ENCODE measurements around the gene HOXA11.

HOXA11 gene

GRCh38 chr7:27185013-27185853 is at the start of gene HOXA11:
TSS of gene HOXA11 (minus strand) at chr7:27185232. CDS start at chr7:27185144, 88 bp downstream.
- DNase-seq (ENCODE audit: low read depth), result no peak

DNA sequence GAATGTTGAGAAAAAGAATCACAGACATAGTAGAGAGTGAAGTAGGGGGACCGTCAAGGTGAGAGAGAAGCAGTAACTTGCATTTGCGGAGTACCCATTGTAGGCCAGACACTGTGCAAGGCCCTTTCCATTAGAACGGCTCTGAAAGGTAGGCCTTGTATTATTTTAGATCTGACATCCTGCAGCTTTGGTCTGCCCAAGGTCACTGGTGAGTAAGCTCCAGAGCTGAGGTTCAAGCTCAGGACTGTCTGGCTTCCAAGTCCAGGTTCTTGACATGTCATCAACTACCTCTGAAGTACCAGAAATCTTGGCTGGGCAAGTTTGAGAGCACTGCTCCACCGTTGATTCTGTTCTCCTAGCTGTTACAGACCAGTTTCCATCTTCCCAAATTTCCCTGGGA is 44.4 kb upstream of the HOXA11 start:
- no peak for DNase-seq (ENCODE audit: low read depth)

- no peak for DNase-seq (ENCODE audit: low read depth)
These were observed 40.2 kb upstream of the HOXA11 start for GRCh38 chr7:27224983-27225934.

DNA sequence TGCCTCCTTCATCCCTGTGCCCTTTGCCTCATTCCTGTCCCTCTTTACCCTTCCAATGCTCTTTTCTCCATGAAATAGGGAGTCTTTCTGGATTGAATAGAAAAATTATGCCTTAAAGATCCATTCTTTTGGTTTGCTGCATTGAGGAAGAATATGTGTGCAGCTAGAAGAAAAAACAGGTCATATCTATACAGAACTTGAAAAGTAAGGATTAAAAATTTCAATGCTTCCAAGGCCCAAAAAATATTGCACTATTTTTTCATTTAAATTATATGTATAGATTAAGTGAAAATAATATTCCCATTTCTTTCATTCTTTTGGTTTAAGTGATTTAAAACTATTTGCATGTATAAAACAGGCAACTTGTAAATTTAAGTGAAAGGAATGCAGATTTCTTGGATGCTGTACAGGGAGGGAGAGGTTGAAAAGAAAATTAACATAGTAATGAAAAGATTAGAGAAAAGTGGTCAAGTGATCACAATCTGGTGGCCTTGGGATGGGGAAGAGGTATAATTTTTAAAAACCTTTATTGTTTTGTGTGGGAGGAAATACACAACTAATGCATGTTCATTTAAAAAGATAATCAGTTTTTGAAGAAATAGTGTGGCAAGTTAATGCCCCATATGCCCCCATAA is 39.0 kb upstream of the HOXA11 start:
- DNase-seq (ENCODE audit: low read depth), result no peak

DNA sequence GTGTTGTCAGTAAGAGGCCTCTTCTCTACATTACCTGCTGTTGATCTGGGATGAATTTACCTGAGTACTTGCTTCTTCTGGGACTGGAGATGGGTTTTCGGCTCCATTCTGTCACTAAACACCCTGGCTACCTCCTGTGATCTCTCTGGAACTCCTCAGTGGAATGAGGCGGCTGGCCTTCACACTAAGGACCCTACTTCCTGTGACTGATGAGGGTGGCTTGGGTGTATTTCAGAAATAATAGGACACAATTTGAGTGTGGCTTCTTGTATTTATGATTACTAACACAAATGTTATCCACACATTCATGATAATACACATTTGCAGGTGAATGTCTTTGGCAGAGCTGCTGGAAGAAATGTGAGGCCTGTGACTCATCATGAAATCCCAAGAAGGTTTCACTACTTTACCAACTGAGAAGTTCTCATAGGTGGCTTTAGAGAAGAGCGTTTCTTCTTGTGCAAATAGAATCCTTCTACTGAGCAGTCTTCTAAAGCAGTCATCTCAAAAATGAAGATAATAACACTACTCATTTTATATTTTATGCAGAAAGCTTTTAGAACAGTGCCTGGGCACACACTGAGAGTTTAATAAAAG is 36.3 kb upstream of the HOXA11 start:
- DNase-seq (ENCODE audit: low read depth), result no peak

DNA sequence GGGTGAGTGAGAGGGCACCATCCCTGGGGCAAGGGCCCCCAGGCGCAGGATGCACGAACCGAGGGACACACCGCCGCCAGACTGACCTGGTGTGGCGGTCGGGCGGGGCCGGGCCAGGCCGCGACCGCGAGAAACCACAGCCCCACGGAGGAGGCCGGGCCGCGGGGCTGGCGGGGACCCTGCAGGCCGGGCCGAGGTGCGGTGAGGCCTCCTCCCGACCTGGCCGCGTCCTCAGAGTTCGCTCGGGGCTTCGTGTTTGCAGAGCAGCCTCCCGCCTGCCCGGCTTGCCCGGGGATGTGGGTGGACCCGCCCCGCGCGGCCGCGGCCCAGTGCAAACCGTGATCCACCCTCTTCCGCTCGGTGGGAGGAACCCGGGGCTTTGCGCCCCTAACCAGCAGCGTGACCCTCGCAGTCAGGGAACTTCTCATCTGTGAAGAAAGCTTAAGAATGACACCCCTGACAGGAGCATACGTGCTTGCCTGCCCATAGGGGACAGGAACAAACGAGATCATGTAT is 35.5 kb upstream of the HOXA11 start:
- DNase-seq (ENCODE audit: low read depth), result no peak

DNA sequence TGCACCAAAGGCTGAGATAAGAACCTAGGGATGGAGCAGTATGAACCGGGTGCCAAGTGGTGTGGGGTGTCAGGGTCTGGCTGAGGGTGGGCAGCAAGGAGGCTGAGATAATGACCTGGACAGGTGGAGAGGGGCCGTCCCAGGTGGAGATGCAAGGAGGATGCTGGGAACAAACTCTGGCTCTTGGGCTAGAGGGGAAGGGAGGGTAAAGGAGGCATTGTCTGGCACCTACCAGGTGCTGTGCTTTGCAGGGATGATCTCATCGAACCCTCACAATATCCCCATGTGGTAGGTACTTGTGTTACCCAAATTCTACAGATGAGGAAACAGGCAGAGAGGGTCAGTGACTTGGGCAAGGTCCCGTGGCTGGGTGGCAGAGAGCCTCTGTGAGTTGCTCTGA is 34.8 kb upstream of the HOXA11 start:
- no peak for DNase-seq (ENCODE audit: low read depth)

DNA sequence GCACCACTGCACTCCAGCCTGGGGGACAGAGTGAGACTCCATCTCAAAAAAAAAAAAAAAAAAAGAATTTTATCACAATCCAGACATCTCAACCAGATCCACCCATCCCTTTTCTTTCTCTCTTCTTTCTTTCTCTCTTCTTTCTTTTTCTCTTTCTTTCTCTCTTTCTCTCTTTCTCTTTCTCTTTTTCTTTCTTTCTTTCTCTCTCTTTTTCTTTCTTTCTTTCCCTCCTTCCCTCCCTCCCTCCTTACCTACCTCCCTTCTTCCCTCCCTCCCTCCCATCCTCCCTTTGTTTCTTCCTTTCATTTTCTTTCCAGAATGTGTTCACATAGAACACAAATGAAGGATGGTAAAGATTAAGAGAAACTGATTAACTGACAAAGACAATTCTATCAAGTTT is 32.9 kb upstream of the HOXA11 start:
- no peak for DNase-seq (ENCODE audit: low read depth)

GRCh38 chr7:27215356-27215755 is 30.3 kb upstream of the HOXA11 start:
- DNase-seq (ENCODE audit: low read depth), result no peak

DNA sequence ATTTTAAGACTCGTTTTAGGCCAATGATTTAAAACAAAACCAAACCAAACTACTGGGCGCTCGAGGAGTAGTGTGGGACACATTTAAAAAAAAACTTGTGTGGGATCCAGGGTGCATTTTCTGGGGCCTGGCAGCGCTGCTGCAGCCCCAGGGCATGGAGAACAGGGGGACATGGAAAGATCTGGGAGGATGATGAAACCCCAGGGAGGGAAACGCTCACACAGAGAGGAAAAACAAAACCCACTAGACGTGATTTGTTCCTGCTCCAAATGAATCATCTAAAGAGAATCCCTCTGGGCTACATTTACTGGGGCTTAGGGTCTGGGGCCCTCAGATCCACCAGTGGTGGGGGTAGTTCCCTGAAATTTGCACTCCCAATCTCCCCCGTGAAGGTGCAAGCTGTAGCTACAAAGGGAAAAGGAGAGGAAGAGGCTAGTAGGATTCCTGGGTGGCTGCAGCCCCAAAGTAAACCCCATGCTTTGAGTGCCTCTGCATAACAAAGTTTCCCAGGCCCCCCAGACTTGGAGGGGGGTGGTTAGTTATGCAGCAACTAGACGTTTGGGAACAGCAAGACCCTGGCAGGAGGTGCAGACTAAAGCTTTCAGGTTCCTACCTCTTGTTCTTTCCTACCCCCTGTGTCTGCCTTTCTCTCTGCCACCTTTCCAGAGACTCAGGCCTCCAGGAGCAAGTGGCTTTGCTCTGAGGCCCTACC is 29.4 kb upstream of the HOXA11 start:
- no peak for DNase-seq (ENCODE audit: low read depth)

- no peak for DNase-seq (ENCODE audit: low read depth)
These were observed 28.6 kb upstream of the HOXA11 start for GRCh38 chr7:27213433-27214238.

- no peak for DNase-seq (ENCODE audit: low read depth)
These were observed 27.7 kb upstream of the HOXA11 start for GRCh38 chr7:27212497-27213432.

DNA sequence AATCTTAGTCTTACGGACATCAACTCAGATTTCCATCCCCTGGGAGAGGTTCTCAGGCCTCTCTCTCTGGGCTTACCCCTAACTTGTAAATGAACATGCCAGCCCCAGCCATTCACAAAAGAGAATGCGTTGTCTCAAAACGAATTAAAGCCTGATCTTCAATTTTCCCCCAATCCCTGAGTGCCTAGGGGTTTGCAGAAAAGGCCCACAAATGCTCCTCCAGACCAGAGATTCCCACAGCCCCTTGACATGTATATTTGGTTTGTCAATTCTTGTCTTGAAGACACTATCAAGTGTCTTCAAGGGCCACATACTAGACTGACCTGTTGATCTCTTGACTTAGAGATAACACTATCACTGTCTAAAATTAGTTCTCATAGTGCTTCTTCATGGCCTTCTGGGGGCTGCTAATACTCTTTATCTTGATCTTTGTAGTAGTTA is 26.8 kb upstream of the HOXA11 start:
- DNase-seq (ENCODE audit: low read depth), result no peak

DNA sequence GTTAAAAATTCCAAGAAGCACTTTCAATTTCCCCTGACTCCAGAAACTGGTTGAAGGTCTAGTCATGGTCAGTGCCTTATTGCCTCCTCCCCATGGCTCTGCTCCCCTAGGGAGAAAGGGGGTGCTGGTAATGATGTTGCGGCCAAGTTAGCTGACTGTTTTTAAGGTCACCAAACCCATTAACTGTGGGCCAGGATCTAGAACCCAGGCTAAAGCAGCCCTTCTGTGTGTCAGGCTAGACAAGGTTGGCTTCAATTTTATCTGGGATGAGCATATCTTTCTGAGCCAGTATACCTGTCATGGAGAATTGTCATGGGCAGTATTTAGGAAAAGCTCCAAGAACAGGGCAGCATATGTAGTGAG is 26.0 kb upstream of the HOXA11 start:
- DNase-seq (ENCODE audit: low read depth), result no peak

- DNase-seq (ENCODE audit: low read depth), result no peak
These were observed 25.5 kb upstream of the HOXA11 start for GRCh38 chr7:27210441-27211083.

GRCh38 chr7:27209933-27210440 is 25.0 kb upstream of the HOXA11 start:
- no peak for DNase-seq (ENCODE audit: low read depth)

DNA sequence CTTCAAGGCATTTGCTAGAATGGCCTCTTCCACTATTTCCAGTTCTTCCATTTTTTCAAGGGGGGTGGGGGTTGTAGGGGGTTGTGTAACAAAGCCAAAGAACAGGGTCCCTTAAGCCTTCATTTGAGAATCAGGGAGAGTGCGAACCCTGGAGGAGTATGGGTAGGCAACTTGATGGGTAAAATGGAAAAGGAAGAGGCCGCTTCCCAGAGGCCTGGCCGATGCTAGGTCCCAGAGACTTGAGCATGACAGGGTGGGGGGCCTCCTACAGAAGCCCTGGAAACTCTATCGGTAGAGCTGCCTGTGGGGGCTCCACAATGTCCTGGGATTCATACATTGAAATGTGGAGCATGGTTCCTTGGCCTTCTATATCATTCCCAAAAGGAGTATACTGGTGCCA is 24.0 kb upstream of the HOXA11 start:
- no peak for DNase-seq (ENCODE audit: low read depth)

DNA sequence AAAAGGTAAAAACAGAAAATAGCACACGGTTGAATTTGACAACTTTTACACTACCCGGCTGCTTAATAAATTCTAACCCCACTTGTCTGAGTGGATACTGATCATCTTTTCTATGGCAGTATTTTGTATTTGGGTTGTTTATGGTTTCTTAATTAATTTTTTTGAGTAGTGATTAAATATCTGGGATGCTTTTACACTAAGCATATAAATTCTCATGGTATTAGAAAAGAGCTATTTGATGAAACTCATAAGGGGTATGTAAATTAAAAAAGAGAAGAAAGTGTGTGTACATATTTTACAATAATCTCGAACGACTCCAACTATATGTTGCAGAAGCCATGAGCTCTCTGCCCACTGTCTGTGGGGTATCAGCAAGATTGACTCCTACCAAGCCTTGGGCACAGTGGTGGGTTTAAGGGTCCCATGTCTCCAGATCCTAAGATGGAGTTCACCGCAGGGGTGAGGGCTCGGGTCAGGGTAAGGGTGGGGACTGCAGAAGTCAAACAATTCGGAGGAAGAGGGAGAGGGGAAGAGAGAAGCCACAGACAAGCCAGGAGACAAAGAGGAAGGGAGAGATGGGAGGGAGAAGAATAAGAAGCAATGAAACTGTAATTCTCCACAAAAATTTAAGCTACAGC is 22.4 kb upstream of the HOXA11 start:
- no peak for DNase-seq (ENCODE audit: low read depth)

Data from T-helper 22 cell (primary cell).